ENCODE data around the gene FNDC5. TPM values are rescaled to one million over a fixed set of nuclear protein-coding genes. Genes with fewer than 3 reads are reported as not detected.

Gene FNDC5
- total RNA-seq, 2 experiments from 2014 or later = not detected

GRCh38 chr1:32872192-32872460 is 1.4 kb upstream of the FNDC5 start:
- DNase-seq (no peak), ATAC-seq (ENCODE audit: poor library complexity) (no peak)
- TF ChIP-seq CTCF (IDR thresholded peaks at IDR 0.05) = no peak
- Histone ChIP-seq H3K9me3 (ENCODE audit: control insufficient read depth in 1 of 2, insufficient read depth in 1 of 2, low read length in 2 of 2) (no peaks in the 10 kb centered on the region), H3K36me3 (ENCODE audit: insufficient read depth, low read length) (no peaks in the 10 kb centered on the region), H3K4me1 (ENCODE audit: insufficient read depth, low read length) (peaks cover 26% of the 10 kb centered on the region), H3K27ac (ENCODE audit: low read depth in 1 of 2, low read length in 2 of 2) (no peak overlapping the region), H3K27me3 (ENCODE audit: control insufficient read depth in 1 of 2, insufficient read depth in 2 of 2, low read length in 2 of 2) (peaks cover 36 to 40% of the 10 kb centered on the region in 2 experiments), H3K4me3 (ENCODE audit: low read length) (no peak overlapping the region)
- Mint-ChIP-seq H3K9me3 (no peaks in the 10 kb centered on the region), H3K4me3 (no peak overlapping the region), H3K27ac (no peak overlapping the region), H3K27me3 (peaks cover 74% of the 10 kb centered on the region), H3K4me1 (ENCODE audit: low read depth) (peaks cover 15% of the 10 kb centered on the region), H3K36me3 (ENCODE audit: low read depth) (no peaks in the 10 kb centered on the region)
- CTCF ChIA-PET = interaction anchor here (1.6 kb wide), 1 partner anchor 160 kb away, joined by 9 read pairs; no protein-coding TSS in a partner anchor
- intact Hi-C loops (cut with DNase I, micrococcal nuclease) = loop anchor here (1.0 to 2.0 kb wide), 2 partner anchors 160 to 351 kb away; no protein-coding TSS in a partner anchor
- POLR2A ChIA-PET = no interaction called here

GRCh38 chr1:32871364-32872191 is 866 bp upstream of the FNDC5 start:
- ChIA-PET CTCF (interaction anchor here (1.6 kb wide), 1 partner anchor 159 kb away, joined by 9 read pairs; no protein-coding TSS in a partner anchor), POLR2A (no interaction called here)
- no peak for TF ChIP-seq CTCF (IDR thresholded peaks at IDR 0.05)
- Histone ChIP-seq H3K4me3 (ENCODE audit: low read length) (no peak overlapping the region), H3K4me1 (ENCODE audit: insufficient read depth, low read length) (peaks cover 23% of the 10 kb centered on the region), H3K27ac (ENCODE audit: low read depth in 1 of 2, low read length in 2 of 2) (no peak overlapping the region), H3K36me3 (ENCODE audit: insufficient read depth, low read length) (no peaks in the 10 kb centered on the region), H3K27me3 (ENCODE audit: control insufficient read depth in 1 of 2, insufficient read depth in 2 of 2, low read length in 2 of 2) (peaks cover 33 to 40% of the 10 kb centered on the region in 2 experiments), H3K9me3 (ENCODE audit: control insufficient read depth in 1 of 2, insufficient read depth in 1 of 2, low read length in 2 of 2) (no peaks in the 10 kb centered on the region)
- H3K27me3 Mint-ChIP-seq = peaks cover 72% of the 10 kb centered on the region
- H3K4me3 Mint-ChIP-seq = peak overlapping the region; percentile 52
- intact Hi-C loops (cut with DNase I, micrococcal nuclease) = loop anchor here (1.0 to 2.0 kb wide), 2 partner anchors 159 to 351 kb away; no protein-coding TSS in a partner anchor
- no peaks in the 10 kb centered on the region for H3K36me3 Mint-ChIP-seq (ENCODE audit: low read depth)
- DNase-seq (no peak), ATAC-seq (ENCODE audit: poor library complexity) (no peak)
- H3K27ac Mint-ChIP-seq = no peak overlapping the region
- peaks cover 15% of the 10 kb centered on the region for H3K4me1 Mint-ChIP-seq (ENCODE audit: low read depth)
- H3K9me3 Mint-ChIP-seq = no peaks in the 10 kb centered on the region

GRCh38 chr1:32869923-32870614 is 643 bp downstream of the FNDC5 start:
- no peak overlapping the region for H3K27ac Mint-ChIP-seq
- DNase-seq (no peak), ATAC-seq (ENCODE audit: poor library complexity) (no peak)
- H3K36me3 Mint-ChIP-seq (ENCODE audit: low read depth) = no peaks in the 10 kb centered on the region
- Histone ChIP-seq H3K4me1 (ENCODE audit: insufficient read depth, low read length) (peaks cover 19% of the 10 kb centered on the region), H3K36me3 (ENCODE audit: insufficient read depth, low read length) (no peaks in the 10 kb centered on the region), H3K27me3 (ENCODE audit: control insufficient read depth in 1 of 2, insufficient read depth in 2 of 2, low read length in 2 of 2) (peaks cover 29 to 31% of the 10 kb centered on the region in 2 experiments), H3K27ac (ENCODE audit: low read depth in 1 of 2, low read length in 2 of 2) (no peak overlapping the region), H3K4me3 (ENCODE audit: low read length) (no peak overlapping the region), H3K9me3 (ENCODE audit: control insufficient read depth in 1 of 2, insufficient read depth in 1 of 2, low read length in 2 of 2) (no peaks in the 10 kb centered on the region)
- no peak for TF ChIP-seq CTCF (IDR thresholded peaks at IDR 0.05)
- H3K4me1 Mint-ChIP-seq (ENCODE audit: low read depth) = peaks cover 15% of the 10 kb centered on the region
- H3K9me3 Mint-ChIP-seq = no peaks in the 10 kb centered on the region
- H3K27me3 Mint-ChIP-seq = peaks cover 58% of the 10 kb centered on the region
- intact Hi-C loops (cut with DNase I, micrococcal nuclease) = no loop called here
- CTCF ChIA-PET = no interaction called here
- H3K4me3 Mint-ChIP-seq = peak overlapping the region; percentile 36
- POLR2A ChIA-PET = no interaction called here

Data from CD4-positive, alpha-beta T cell (primary cell).